NOMO-1 (cell line): ENCODE measurements around the gene FBN2.

Source experiments
- DNase-seq, 2 experiments: peaks; one replicate each; lab custom pipeline; 2025; ENCODE audit not compliant: unreplicated experiment in 2 of 2; lab: John Stamatoyannopoulos, UW

The FBN2 gene

DNA sequence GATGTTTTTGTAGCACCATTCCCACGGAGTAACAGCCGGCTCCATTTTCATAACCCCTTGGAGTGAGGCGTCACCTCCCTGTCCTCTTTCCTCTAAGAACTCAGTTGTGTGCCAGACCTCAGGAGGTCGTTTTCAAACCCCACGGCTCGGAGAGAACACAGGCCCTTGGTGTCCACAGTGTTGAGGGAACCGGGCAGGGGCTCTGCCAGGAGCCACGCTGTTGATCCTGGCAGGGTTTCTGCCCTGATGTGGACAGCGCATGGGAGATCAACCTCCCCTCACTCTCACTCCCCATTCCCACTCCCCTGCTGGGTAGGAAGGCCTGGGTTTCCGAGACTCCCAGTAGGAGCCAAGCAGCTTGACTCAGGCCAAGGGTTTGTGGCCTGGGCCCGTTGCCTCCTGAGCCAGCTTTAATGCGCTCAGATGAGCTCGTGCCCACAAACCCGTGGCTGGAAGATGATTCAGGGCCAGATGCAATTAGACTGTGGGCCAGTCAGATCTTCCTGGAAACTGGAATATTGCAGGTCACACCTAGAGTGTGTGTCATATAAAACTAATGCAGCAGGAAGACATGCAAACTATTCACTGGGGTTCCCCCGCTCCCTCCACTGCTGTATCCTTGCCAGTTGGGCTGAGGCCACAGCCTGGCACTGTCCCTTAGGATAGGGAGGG is 321.0 kb downstream of the FBN2 start:
- DNase-seq, result no peak

GRCh38 chr5:128216285-128216684 is 321.8 kb downstream of the FBN2 start:
- DNase-seq, result no peak

GRCh38 chr5:128213833-128214232 is 324.2 kb downstream of the FBN2 start:
- DNase-seq, result no peak

- DNase-seq, result peak; percentile 11 to 35
Observed at GRCh38 chr5:128213340-128213739, 324.7 kb downstream of the FBN2 start.

DNA sequence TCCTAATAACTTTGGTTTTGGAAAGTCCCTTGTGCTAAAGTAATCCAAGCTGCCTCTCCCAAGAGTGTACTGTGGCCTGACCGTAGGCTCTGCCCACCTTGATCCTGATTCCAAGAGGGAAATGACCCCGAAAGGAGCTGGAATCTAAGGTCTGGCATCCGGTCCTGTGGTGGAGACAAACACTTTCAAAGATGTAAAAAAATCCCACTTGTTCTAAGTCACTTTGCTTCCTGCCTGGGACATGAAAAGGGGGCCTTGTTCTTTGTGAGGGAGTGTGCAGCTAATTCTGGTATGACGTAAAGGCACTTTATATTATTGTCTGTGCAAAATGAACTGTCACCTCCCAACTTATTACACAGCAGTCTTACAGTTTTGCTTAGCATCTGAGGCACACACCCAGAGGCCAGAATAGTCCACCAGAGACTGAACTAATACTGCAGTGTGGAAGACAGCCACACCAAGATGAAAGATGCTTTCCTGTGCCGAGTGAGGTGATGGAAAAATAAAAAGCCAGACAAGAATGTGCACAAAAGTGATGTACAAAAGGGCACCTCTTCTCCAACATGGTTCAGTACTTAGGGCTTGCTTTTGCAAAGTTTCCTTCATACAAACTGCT is 325.7 kb downstream of the FBN2 start:
- DNase-seq, result no peak

GRCh38 chr5:128208436-128208835 is 329.6 kb downstream of the FBN2 start:
- DNase-seq, result no peak
